Parathyroid adenoma (tissue), 2 donors: ENCODE data around the gene METTL16.

Source experiments
- H2AFZ ChIP-seq: fragments of 300-600 bp; sonication (generic); one replicate; pipeline ENCODE4 v1.7.0; 2017; ENCODE audit warnings: antibody characterized with exemption, mild to moderate bottlenecking
- H3K27ac ChIP-seq: fragments of 300-600 bp; sonication (generic); one replicate; pipeline ENCODE4 v1.7.0; 2017
- H3K27me3 ChIP-seq: fragments of 300-600 bp; sonication (generic); one replicate; pipeline ENCODE4 v1.7.0; 2017; ENCODE audit warnings: low read length; ENCODE audit not compliant: control insufficient read depth, insufficient read depth
- H3K36me3 ChIP-seq: fragments of 300-600 bp; sonication (generic); one replicate; pipeline ENCODE4 v1.7.0; 2017; ENCODE audit warnings: low read length; ENCODE audit not compliant: control insufficient read depth, insufficient read depth
- H3K4me1 ChIP-seq: fragments of 300-600 bp; sonication (generic); one replicate; pipeline ENCODE4 v1.7.0; 2017; ENCODE audit warnings: control low read depth
- H3K4me2 ChIP-seq: fragments of 300-600 bp; sonication (generic); one replicate; pipeline ENCODE4 v1.7.0; 2017; ENCODE audit warnings: low read length
- H3K4me3 ChIP-seq: fragments of 300-600 bp; sonication (generic); one replicate; pipeline ENCODE4 v1.7.0; 2017; ENCODE audit warnings: low read depth, low read length
- H3K79me2 ChIP-seq: fragments of 300-600 bp; sonication (generic); one replicate; pipeline ENCODE4 v1.7.0; 2017; ENCODE audit warnings: control low read depth
- H3K9ac ChIP-seq: fragments of 300-600 bp; sonication (generic); one replicate; pipeline ENCODE4 v1.7.0; 2017; ENCODE audit warnings: mild to moderate bottlenecking
- H3K9me3 ChIP-seq: fragments of 300-600 bp; sonication (generic); one replicate; pipeline ENCODE4 v1.7.0; 2017; ENCODE audit warnings: low read length; ENCODE audit not compliant: control insufficient read depth
- CTCF ChIP-seq: fragments of 300-600 bp; sonication (generic); IDR thresholded peaks from one replicate; pipeline ENCODE4 v1.7.0; 2017; ENCODE audit warnings: antibody characterized with exemption, mild to moderate bottlenecking
- donor health status: primary hyperparathyroidism.

Gene METTL16

GRCh38 chr17:2511462-2512369 lies at the start of gene METTL16:
Gene METTL16, minus strand, starts transcription at chr17:2511888. Its CDS starts 9,557 bp downstream, at chr17:2502331.
- peak within 1 kb of the TSS; percentile 59 for H3K9ac ChIP-seq
- peak within 1 kb of the TSS; percentile 97 for H2AFZ ChIP-seq
- H3K4me1 ChIP-seq: peaks cover 8% of the 10 kb centered on the region
- H3K27ac ChIP-seq: peak within 1 kb of the TSS; percentile 95
- H3K27me3 ChIP-seq: no peaks in the 10 kb centered on the region
- no peaks in the 10 kb centered on the region for H3K36me3 ChIP-seq
- peak within 1 kb of the TSS; percentile 96 for H3K4me3 ChIP-seq
- no peaks in the 10 kb centered on the region for H3K9me3 ChIP-seq
- peaks cover 34% of the 10 kb centered on the region for H3K79me2 ChIP-seq
- H3K4me2 ChIP-seq: peak within 1 kb of the TSS; percentile 100
- TF ChIP-seq CTCF: peak; percentile 10

GRCh38 chr17:2560658-2561057 lies 49.0 kb upstream of the METTL16 start:
- Histone ChIP-seq H3K27ac (no peak overlapping the region), H3K4me1 (no peaks in the 10 kb centered on the region), H2AFZ (no peak overlapping the region), H3K9me3 (no peaks in the 10 kb centered on the region), H3K4me2 (no peak overlapping the region), H3K9ac (no peak overlapping the region), H3K4me3 (no peak overlapping the region), H3K79me2 (no peaks in the 10 kb centered on the region), H3K36me3 (no peaks in the 10 kb centered on the region), H3K27me3 (no peaks in the 10 kb centered on the region)
- no peak for TF ChIP-seq CTCF

DNA sequence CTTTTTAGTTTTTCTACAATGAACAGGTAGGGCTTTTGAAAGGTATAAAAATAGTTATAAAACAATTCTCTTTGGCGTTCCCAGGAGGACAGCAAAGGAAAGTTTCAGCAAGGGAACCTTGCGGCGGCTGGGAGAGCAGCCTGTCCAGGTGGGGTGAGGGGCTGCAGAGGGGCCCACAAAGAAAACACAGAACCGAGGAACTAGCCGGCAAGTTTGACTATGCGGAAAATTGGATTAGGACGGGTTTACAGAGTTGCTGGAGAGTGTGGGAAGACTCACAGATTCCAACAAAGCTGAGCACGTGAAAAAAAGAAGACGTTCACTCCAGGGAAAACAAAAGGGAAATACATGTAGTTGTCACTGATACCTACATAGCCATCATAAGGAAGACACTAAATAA lies 40.2 kb upstream of the METTL16 start:
- H3K4me1 ChIP-seq: no peaks in the 10 kb centered on the region
- no peak for TF ChIP-seq CTCF
- no peaks in the 10 kb centered on the region for H3K36me3 ChIP-seq
- no peaks in the 10 kb centered on the region for H3K79me2 ChIP-seq
- H3K27ac ChIP-seq: no peak overlapping the region
- no peak overlapping the region for H2AFZ ChIP-seq
- no peaks in the 10 kb centered on the region for H3K9me3 ChIP-seq
- no peak overlapping the region for H3K4me3 ChIP-seq
- no peak overlapping the region for H3K9ac ChIP-seq
- H3K27me3 ChIP-seq: no peaks in the 10 kb centered on the region
- H3K4me2 ChIP-seq: no peak overlapping the region

GRCh38 chr17:2551493-2551892 lies 39.8 kb upstream of the METTL16 start:
- Histone ChIP-seq H3K36me3 (no peaks in the 10 kb centered on the region), H3K4me2 (no peak overlapping the region), H3K27ac (no peak overlapping the region), H3K9ac (no peak overlapping the region), H3K27me3 (no peaks in the 10 kb centered on the region), H3K9me3 (no peaks in the 10 kb centered on the region), H3K4me3 (no peak overlapping the region), H2AFZ (no peak overlapping the region), H3K79me2 (no peaks in the 10 kb centered on the region), H3K4me1 (no peaks in the 10 kb centered on the region)
- no peak for TF ChIP-seq CTCF
